Activated naive CD4-positive, alpha-beta T cell treated with anti-CD3 and anti-CD28 coated beads for 36 hours (primary cell): ENCODE measurements around the gene PGGT1B. TPM values are rescaled to one million over a fixed set of nuclear protein-coding genes. Genes with fewer than 3 reads are reported as not detected.

Experiments
- CTCF ChIA-PET: fragments of 350-600 bp; sonication (Branson Sonifier 250); formaldehyde crosslinking; loops from one replicate; lab custom pipeline; 2021; ENCODE audit warnings: antibody characterized with exemption; lab: Charles Lee
- DNase-seq: peaks from one replicate; pipeline ENCODE4 v3.0.0-alpha.2; 2020
- H3K27ac Mint-ChIP-seq: one replicate; pipeline ENCODE4 v1.8.0; 2021; ENCODE audit warnings: mild to moderate bottlenecking, mixed read lengths
- H3K27me3 Mint-ChIP-seq: one replicate; pipeline ENCODE4 v1.8.0; 2021; ENCODE audit warnings: low read depth, mixed read lengths
- H3K36me3 Mint-ChIP-seq: one replicate; pipeline ENCODE4 v1.8.0; 2021; ENCODE audit warnings: low read depth, mixed read lengths
- H3K4me1 Mint-ChIP-seq: one replicate; pipeline ENCODE4 v1.8.0; 2021; ENCODE audit warnings: low read depth, mixed read lengths
- H3K4me3 Mint-ChIP-seq: one replicate; pipeline ENCODE4 v1.8.0; 2021; ENCODE audit warnings: mild to moderate bottlenecking, moderate library complexity, mixed read lengths
- H3K9me3 Mint-ChIP-seq: one replicate; pipeline ENCODE4 v1.8.0; 2021; ENCODE audit warnings: mixed read lengths
- intact Hi-C: fragments of 100-400 bp; cut with micrococcal nuclease; formaldehyde crosslinking; loops from one replicate; pipeline ENCODE4 v1.15.1; 2023
- total RNA-seq, 2 experiments: library from RNA; stranded (reverse); gene quantifications; one replicate each; pipeline ENCODE4 v1.2.3, GENCODE V29; 2021

Gene PGGT1B
- total RNA-seq, 2 experiments from 2014 or later: 35.8 to 37.4 TPM

DNA sequence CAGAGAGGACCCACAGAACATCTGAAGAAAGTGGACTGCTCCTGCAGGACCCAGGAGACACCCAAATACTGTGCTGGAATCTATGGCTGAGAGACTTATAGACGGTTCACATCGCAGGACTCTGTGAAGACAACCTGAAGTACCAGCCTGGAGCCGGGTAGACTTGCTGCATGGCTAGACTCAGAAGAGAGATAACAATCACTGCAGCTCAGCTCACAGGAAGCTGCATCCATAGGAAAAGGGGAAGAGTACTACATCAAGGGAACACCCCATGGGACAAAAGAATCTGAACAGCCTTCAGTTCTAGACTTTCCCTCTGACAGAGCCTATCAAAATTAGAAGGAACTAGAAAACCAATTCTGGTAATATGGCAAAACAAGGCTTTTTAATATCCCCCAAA is 66.5 kb downstream of the PGGT1B start:
- peaks cover 7% of the 10 kb centered on the region for H3K36me3 Mint-ChIP-seq
- CTCF ChIA-PET: no interaction called here
- DNase-seq: no peak
- H3K4me3 Mint-ChIP-seq: no peak overlapping the region
- H3K4me1 Mint-ChIP-seq: no peaks in the 10 kb centered on the region
- intact Hi-C loops: no loop called here
- peaks cover 8% of the 10 kb centered on the region for H3K9me3 Mint-ChIP-seq
- no peak overlapping the region for H3K27ac Mint-ChIP-seq
- H3K27me3 Mint-ChIP-seq: peaks cover 2% of the 10 kb centered on the region

GRCh38 chr5:115194676-115195075 is 68.0 kb downstream of the PGGT1B start:
- CTCF ChIA-PET: no interaction called here
- peaks cover 2% of the 10 kb centered on the region for H3K27me3 Mint-ChIP-seq
- H3K27ac Mint-ChIP-seq: no peak overlapping the region
- H3K9me3 Mint-ChIP-seq: peaks cover 2% of the 10 kb centered on the region
- no peak overlapping the region for H3K4me3 Mint-ChIP-seq
- DNase-seq: no peak
- intact Hi-C loops: no loop called here
- H3K4me1 Mint-ChIP-seq: no peaks in the 10 kb centered on the region
- H3K36me3 Mint-ChIP-seq: peaks cover 2% of the 10 kb centered on the region

- H3K27ac Mint-ChIP-seq: no peak overlapping the region
- no peak for DNase-seq
- H3K9me3 Mint-ChIP-seq: no peaks in the 10 kb centered on the region
- CTCF ChIA-PET: interaction anchor here (0.6 kb wide), 1 partner anchor 1818 kb away, joined by 3 read pairs; no protein-coding TSS in a partner anchor
- intact Hi-C loops: no loop called here
- no peaks in the 10 kb centered on the region for H3K4me1 Mint-ChIP-seq
- H3K4me3 Mint-ChIP-seq: no peak overlapping the region
- H3K36me3 Mint-ChIP-seq: peaks cover 2% of the 10 kb centered on the region
- peaks cover 2% of the 10 kb centered on the region for H3K27me3 Mint-ChIP-seq
Observed at GRCh38 chr5:115193295-115193694, 69.4 kb downstream of the PGGT1B start.

DNA sequence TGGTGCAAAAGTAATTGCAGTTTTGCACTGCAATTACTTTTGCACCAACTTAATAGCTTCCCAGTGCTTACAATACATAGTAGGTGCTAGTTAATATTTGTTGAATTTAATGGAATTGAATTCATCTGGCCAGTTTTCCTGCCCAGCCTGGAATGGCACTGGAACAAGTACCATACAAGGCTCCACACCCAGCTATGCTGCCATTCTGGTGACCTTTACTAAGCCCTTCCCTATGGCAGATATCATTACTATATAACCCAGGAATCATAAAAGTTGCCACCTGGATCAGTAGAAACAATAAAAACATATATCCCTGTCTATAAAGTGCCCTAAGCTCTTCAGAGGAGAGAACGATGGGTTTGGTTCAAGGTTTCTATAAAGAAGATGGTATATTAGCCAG is 70.6 kb downstream of the PGGT1B start:
- H3K36me3 Mint-ChIP-seq: no peaks in the 10 kb centered on the region
- H3K4me3 Mint-ChIP-seq: no peak overlapping the region
- no peak overlapping the region for H3K27ac Mint-ChIP-seq
- no peaks in the 10 kb centered on the region for H3K4me1 Mint-ChIP-seq
- CTCF ChIA-PET: interaction anchor here (1.0 kb wide), 1 partner anchor 9 kb away, joined by 3 read pairs; no protein-coding TSS in a partner anchor
- no peak for DNase-seq
- no peaks in the 10 kb centered on the region for H3K9me3 Mint-ChIP-seq
- intact Hi-C loops: no loop called here
- peaks cover 4% of the 10 kb centered on the region for H3K27me3 Mint-ChIP-seq

DNA sequence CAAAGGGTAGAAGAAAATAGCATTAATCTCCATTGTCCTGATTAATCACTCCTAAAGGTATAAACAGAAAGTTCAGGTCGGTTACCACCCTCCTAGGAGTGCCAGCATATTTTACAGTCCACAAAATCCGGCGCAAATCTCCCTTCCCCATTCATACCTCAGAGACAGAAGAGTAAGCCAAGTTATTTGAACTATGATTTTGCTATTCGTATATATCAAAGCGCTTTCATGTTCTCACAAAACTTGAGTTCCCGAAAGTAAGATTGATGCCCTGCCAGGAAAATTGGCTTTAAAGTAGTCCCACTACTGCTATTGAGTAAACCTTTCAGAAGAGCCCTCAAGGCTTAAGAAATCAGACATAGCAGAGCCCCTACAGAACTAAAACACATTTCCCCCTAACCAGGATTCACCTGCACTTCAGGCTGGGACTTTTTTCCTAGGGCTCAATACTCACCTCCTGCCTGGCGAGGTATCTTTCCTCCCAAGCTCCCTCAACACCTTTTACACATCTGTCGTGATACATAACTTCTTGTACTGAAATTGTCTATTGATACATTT is 71.1 kb downstream of the PGGT1B start:
- CTCF ChIA-PET: no interaction called here
- H3K27ac Mint-ChIP-seq: no peak overlapping the region
- no peaks in the 10 kb centered on the region for H3K4me1 Mint-ChIP-seq
- H3K9me3 Mint-ChIP-seq: no peaks in the 10 kb centered on the region
- H3K4me3 Mint-ChIP-seq: no peak overlapping the region
- no peak for DNase-seq
- H3K36me3 Mint-ChIP-seq: no peaks in the 10 kb centered on the region
- H3K27me3 Mint-ChIP-seq: peaks cover 9% of the 10 kb centered on the region
- intact Hi-C loops: no loop called here

GRCh38 chr5:115190388-115190787 is 72.3 kb downstream of the PGGT1B start:
- H3K9me3 Mint-ChIP-seq: no peaks in the 10 kb centered on the region
- H3K36me3 Mint-ChIP-seq: no peaks in the 10 kb centered on the region
- no peaks in the 10 kb centered on the region for H3K4me1 Mint-ChIP-seq
- H3K4me3 Mint-ChIP-seq: no peak overlapping the region
- no peak overlapping the region for H3K27ac Mint-ChIP-seq
- intact Hi-C loops: no loop called here
- DNase-seq: no peak
- H3K27me3 Mint-ChIP-seq: peaks cover 13% of the 10 kb centered on the region
- CTCF ChIA-PET: no interaction called here

GRCh38 chr5:115189866-115190265 is 72.8 kb downstream of the PGGT1B start:
- Mint-ChIP-seq H3K4me3 (no peak overlapping the region), H3K9me3 (no peaks in the 10 kb centered on the region), H3K4me1 (no peaks in the 10 kb centered on the region), H3K27ac (no peak overlapping the region), H3K36me3 (no peaks in the 10 kb centered on the region), H3K27me3 (peaks cover 13% of the 10 kb centered on the region)
- intact Hi-C loops: no loop called here
- no peak for DNase-seq
- CTCF ChIA-PET: interaction anchor here (1.5 kb wide), 1 partner anchor 15 kb away, joined by 3 read pairs; no protein-coding TSS in a partner anchor

- Mint-ChIP-seq H3K4me1 (no peaks in the 10 kb centered on the region), H3K27ac (no peak overlapping the region), H3K36me3 (no peaks in the 10 kb centered on the region), H3K9me3 (no peaks in the 10 kb centered on the region), H3K4me3 (no peak overlapping the region), H3K27me3 (peaks cover 29% of the 10 kb centered on the region)
- CTCF ChIA-PET: interaction anchor here (0.8 kb wide), 1 partner anchor 60 kb away, joined by 3 read pairs; no protein-coding TSS in a partner anchor
- intact Hi-C loops: no loop called here
- DNase-seq: no peak
Observed at GRCh38 chr5:115186794-115187193, 75.9 kb downstream of the PGGT1B start.

GRCh38 chr5:115184770-115185169 is 77.9 kb downstream of the PGGT1B start:
- H3K4me1 Mint-ChIP-seq: peaks cover 3% of the 10 kb centered on the region
- DNase-seq: no peak
- no peaks in the 10 kb centered on the region for H3K9me3 Mint-ChIP-seq
- intact Hi-C loops: no loop called here
- no peak overlapping the region for H3K4me3 Mint-ChIP-seq
- H3K27me3 Mint-ChIP-seq: peaks cover 47% of the 10 kb centered on the region
- no peak overlapping the region for H3K27ac Mint-ChIP-seq
- CTCF ChIA-PET: no interaction called here
- no peaks in the 10 kb centered on the region for H3K36me3 Mint-ChIP-seq

- Mint-ChIP-seq H3K27me3 (peaks cover 70% of the 10 kb centered on the region), H3K4me3 (no peak overlapping the region), H3K36me3 (no peaks in the 10 kb centered on the region), H3K4me1 (peaks cover 3% of the 10 kb centered on the region), H3K27ac (no peak overlapping the region), H3K9me3 (no peaks in the 10 kb centered on the region)
- CTCF ChIA-PET: interaction anchor here (1.0 kb wide), 1 partner anchor 84 kb away, joined by 4 read pairs; no protein-coding TSS in a partner anchor
- intact Hi-C loops: loop anchor here (2.0 kb wide), 1 partner anchor 27 kb away; no protein-coding TSS in a partner anchor
- DNase-seq: no peak
Observed at GRCh38 chr5:115181757-115182156, 80.9 kb downstream of the PGGT1B start.

DNA sequence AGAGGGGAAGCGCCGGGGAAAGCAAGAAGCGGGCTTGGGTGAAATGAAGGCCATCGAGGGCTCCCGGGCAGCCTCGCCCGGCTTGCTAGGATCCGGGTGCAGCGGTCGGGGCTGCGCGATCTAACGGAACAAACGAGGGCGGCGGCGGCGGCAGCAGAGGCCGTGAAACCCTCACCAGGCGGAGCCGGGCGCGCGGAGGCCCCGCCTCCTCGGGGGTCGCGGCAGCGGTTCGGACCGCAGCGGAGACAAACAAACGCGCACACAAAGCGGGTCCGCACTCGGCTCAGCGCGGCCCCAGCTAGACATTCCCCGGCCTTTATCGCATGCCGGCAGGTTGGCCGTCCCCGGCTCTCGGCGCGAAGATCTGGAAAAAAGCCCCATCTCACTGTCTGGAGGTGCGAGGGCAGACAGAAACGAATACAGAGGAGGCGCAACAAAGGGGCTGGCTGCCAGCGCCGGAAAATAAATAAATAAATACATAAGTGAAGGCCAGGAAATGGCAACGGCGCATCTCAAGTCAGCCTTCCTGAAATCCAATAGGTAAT is 82.4 kb downstream of the PGGT1B start:
- H3K9me3 Mint-ChIP-seq: no peaks in the 10 kb centered on the region
- CTCF ChIA-PET: interaction anchor here (1.2 kb wide), 1 partner anchor 9 kb away, joined by 5 read pairs; no protein-coding TSS in a partner anchor
- peaks cover 69% of the 10 kb centered on the region for H3K27me3 Mint-ChIP-seq
- no peaks in the 10 kb centered on the region for H3K36me3 Mint-ChIP-seq
- peak overlapping the region; percentile 67 for H3K4me3 Mint-ChIP-seq
- intact Hi-C loops: loop anchor here (1.0 to 2.0 kb wide), 2 partner anchors 10 to 29 kb away; no protein-coding TSS in a partner anchor
- peaks cover 3% of the 10 kb centered on the region for H3K4me1 Mint-ChIP-seq
- DNase-seq: peak; percentile 27
- H3K27ac Mint-ChIP-seq: no peak overlapping the region

- no peak overlapping the region for H3K27ac Mint-ChIP-seq
- peaks cover 3% of the 10 kb centered on the region for H3K4me1 Mint-ChIP-seq
- no peaks in the 10 kb centered on the region for H3K9me3 Mint-ChIP-seq
- peak overlapping the region; percentile 67 for H3K4me3 Mint-ChIP-seq
- intact Hi-C loops: loop anchor here (1.0 to 2.0 kb wide), 2 partner anchors 9 to 29 kb away; no protein-coding TSS in a partner anchor
- peaks cover 68% of the 10 kb centered on the region for H3K27me3 Mint-ChIP-seq
- peak; percentile 6 for DNase-seq
- H3K36me3 Mint-ChIP-seq: no peaks in the 10 kb centered on the region
- CTCF ChIA-PET: interaction anchor here (0.6 kb wide), 1 partner anchor 1820 kb away, joined by 3 read pairs; no protein-coding TSS in a partner anchor
Observed at GRCh38 chr5:115179394-115180164, 83.1 kb downstream of the PGGT1B start.
